Kidney capillary endothelial cell (primary cell): ENCODE data around the gene GCK.
"Not testable (repeated sequence)": the region's sequence is repeated elsewhere in the genome, so short reads cannot be mapped to it uniquely, and the experiment has no call there.

Experiments
- DNase-seq: peaks from one replicate; pipeline ENCODE4 v3.0.0-alpha.2; 2018; ENCODE audit warnings: low spot score

Gene GCK

DNA sequence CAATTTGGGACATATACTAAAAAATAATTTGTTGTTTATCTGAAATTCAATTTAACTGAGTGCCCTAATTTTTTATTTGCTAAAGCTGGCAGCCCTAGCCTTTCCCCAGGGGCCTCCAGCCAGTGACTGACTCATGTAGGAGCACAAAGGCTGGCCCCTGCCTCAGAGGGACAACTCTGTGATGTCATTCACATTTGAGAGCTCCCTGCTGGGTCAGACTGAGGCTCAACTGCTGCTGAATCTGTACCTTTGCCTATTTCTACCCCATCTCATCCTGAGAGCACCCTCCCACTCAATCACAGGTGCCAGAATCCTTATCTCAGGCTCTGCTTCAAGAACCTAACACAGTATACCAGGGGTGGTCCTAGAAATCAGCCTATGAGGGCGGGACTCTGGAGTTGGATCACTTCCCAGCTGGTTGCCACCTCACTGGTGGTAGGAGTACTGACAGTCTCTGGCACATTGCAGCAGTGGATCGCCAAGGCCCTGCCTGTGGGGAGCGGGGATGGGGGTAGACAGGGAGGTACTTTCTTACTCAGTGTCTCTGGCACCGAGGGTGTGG, 11.6 kb downstream of the GCK start:
- DNase-seq, result no peak

DNA sequence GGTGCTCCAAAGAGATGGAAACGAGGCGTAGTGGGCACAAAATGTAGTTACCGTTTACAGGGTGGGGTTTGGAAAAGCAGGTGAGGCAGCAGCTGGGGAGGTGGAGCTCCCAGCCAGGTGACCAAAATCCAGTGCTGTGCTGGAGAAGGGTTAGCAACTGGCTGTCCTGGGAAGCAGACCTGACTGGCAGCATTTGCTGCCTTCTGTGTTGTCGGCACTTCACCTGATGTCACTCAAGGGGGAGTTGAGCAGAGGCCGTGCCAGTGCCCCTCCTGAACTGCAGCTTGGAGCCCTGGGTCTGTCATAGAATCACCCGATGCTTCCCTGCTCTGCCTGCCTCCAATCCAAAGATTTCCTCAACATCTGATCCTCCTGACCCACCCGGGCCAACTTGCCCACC, 12.8 kb downstream of the GCK start:
- DNase-seq, result no peak

DNA sequence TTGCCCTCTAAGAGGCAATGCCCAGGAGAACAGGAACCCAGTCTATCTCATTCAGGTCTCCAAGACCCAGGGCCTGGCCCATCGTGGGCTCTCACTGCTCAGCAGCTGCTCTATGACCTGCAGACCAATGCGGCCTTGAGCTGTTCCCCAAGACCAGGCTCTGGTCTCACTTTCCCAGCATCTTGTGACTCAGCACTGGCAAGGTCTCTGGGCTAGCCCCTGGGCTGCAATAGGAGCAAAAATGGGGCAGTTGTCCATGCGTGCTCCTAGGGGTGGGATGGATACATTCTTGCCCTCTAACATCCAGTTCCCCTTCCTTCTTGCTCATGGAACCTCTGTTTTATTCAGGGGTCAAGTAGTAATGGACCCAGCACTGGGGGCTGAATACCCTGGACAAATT, 13.5 kb downstream of the GCK start:
- no peak for DNase-seq

DNA sequence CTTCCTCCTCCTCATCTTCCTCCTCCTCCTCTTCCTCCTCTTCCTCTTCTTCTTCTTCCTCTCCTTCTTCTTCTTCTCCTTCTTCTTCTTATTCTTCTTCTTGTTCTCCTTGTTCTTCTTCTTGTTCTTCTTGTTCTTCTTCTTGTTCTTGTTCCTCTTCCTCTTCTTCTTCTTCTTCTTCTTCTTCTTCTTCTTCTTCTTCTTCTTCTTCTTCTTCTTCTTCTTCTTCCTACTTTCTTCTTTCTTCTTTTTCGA, 14.6 kb downstream of the GCK start:
- DNase-seq, result not testable (repeated sequence)

DNA sequence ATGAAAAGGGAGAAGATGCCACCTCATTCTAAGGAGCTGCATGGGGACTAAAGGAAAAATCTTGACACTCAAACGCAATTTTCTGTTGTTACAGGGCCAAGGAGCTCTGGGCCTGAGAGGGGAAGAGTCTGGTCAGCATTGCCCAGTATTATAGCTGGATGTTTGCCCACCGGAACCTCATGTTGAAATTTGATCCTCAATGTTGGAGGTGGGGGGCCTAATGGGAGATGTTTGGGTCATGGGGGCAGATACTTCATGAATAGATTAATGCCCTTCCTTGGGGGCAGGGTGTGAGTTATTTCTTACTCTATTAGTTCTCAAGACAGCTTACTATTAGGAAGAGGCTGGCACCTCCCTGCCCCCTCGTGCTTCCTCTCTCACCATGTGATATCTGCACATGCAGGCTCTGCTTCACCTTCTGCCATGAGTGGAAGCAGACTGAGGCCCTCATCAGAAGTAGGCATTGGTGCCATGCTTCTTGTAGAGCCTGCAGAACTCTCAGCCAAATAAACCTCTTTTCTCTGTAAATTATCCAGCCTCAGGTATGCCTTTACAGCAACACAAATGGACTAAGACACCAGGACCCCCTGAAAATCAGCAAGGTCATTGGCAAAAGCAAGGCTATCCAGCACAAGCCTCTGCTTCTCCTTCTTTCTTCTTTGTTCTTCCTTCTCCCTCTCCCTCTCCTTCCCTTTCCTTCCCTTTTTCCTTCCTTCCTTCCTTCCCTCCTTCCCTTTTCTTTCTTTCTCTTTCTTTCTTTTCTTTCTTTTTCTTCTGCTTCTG, 15.1 kb downstream of the GCK start:
- DNase-seq, result no peak

DNA sequence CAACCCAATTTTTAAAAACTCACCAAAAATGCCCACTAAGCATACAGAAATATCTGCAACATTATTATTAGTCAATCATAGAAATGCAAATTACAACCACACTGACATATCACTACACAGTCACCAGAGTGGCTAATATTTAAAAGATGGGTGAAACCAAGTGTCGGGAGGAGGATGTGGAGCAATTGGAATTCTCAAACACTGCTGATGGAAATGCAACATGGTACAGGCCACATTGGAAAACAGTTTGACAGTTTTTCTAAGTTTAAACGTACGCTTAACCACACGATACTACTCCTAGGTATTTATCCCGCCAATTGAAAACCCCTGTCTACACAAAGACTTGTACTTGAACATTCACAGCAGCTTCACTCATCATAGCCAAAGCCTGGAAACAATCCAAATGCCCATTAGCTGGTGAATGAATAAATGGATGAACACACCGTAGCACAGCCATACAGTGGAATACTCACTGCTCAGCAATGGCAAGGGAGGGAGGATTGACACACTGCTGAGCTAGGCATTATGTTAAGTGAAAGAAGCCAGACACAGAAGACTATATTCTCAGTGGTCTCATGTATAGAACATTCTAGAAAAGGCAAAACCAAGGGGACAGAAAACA, 16.3 kb downstream of the GCK start:
- no peak for DNase-seq

DNA sequence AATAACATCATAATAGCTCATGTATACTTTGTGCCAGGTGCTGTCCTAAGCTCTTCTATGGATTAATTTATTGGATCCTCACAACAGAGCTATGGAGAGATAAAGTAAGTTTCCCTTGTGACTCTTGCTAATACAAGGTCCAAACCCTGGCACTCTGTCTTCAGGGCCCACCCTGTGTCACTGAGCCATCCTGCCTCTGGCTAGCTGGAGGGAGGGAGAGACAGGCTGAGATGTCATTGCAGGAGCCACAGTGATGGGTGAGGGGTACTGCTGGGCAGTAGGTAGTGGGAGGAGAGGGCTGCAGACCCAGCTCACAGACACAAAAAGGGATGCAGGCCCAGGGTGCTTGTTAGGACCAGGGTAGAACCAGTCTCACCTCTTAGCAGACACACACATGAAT, 16.9 kb downstream of the GCK start:
- DNase-seq, result no peak

DNA sequence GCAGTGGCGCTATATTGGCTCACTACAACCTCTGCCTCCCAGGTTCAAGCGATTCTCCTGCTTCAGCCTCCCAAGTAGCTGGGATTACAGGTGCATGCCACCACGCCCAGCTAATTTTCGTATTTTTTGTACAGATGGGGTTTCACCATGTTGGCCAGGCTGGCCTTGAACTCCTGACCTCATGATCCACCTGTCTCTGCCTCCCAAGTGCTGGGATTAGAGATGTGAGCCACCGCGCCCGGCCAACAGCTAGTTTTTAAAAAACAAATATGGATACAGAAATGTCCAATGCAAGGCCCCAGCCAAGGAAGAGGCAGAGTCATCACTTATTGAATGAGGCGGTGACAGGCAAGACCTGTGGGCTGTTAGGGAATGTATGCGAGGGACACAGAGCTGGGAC, 17.3 kb downstream of the GCK start:
- DNase-seq, result not testable (repeated sequence)

DNA sequence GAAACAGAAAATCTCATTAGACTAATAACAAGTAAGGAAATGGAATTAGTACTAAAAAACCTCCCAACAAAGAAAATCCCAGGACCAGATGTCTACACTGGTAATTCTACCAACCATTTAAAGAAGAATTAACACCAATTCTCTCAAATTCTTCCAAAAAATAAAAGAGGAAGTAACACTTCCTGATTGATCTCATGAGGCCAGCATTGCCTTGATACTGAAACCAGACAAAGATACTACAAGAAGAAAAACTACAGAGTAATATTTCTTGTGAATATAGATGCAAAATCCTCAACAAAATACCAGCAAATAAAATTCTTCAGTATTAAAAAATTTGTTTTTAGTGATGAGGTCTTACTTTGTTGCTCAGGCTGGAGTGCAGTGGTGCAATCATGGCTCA, 21.3 kb downstream of the GCK start:
- DNase-seq, result no peak

DNA sequence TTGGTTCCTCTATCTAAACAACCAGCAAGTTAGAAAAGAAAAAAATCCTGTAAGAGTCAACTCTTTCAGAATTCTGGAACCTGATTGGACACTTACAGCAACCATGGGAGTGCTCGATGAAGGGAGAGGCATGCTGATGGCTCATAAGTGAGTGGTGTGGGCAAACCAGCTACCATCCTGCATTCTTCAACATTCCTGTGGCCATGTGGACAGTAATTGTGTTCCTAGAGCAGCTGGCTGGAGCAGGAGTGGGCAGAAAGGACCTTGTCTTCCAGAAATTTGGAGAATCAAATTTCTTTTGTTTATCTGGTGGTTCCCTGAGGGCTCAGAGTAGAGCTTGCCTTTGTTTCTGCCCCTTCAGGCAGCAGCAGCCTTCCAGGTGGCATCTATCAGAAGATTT, 25.6 kb downstream of the GCK start:
- DNase-seq, result no peak

DNA sequence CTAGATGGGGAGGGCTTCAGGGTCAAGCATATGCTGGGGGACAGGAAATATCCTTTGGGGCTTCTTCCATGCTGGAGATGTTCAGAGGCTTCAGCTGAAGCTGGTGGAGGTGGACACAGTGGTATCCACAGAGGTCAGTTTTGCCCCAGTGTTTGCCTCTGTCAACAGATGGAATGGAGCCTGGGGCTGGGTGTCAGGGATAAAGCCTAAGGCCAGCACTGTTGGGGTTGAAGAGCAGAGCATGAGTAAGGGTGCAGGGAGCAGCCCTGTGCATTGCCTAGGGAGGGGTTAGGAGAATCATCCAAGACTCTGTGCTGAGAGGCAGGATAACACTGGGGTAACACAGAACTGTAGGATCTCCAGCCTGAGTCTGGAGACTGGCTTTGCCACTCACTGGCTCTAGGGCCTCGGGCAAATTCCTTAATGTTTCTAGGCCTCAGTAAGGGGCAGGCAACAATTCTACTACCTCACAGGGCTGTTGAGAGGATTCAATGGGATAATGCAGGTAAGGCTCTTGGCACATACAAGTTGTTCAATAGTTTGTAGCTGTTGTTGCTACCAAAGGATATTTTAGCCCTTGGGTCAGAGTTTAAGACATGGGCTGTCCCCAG, 26.3 kb downstream of the GCK start:
- DNase-seq, result no peak

DNA sequence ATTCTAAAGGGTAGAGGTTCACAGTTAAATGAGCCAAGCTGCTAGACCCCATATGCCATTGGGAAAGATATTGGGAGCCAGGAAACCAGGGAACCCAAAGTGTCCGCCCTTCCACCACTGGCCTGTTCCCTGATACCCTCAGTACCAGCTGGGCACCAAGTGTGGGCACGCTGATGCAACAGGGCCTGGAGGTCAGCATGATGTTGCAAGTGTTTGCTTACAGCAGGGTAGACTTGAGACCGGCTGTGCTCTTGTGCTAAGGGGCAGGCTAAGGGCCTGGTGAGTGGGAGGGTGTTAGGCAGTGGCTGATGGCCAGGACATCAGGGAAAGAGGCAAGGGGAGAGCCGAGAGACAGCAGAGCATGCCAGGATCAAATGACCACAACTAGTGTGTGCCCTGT, 27.1 kb downstream of the GCK start:
- no peak for DNase-seq

DNA sequence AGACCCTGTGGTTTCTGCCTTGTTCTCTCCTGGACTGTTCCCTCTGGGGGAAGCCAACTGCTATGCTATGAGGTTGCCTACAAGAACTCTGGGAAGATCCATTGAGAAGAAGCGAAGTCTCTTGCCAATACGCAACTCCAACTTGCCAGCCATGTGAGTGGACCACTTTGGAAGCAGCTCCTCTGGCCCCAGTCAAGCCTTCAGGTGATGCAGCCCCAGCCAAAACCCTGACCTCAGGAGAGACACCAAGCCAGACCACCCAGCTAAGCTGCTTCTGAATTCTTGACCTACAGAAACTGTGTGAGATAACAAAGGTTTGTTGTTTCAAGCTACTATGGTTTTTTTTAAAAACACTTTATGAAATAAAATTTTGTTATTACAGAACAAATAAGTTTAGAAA, 27.9 kb downstream of the GCK start:
- no peak for DNase-seq

DNA sequence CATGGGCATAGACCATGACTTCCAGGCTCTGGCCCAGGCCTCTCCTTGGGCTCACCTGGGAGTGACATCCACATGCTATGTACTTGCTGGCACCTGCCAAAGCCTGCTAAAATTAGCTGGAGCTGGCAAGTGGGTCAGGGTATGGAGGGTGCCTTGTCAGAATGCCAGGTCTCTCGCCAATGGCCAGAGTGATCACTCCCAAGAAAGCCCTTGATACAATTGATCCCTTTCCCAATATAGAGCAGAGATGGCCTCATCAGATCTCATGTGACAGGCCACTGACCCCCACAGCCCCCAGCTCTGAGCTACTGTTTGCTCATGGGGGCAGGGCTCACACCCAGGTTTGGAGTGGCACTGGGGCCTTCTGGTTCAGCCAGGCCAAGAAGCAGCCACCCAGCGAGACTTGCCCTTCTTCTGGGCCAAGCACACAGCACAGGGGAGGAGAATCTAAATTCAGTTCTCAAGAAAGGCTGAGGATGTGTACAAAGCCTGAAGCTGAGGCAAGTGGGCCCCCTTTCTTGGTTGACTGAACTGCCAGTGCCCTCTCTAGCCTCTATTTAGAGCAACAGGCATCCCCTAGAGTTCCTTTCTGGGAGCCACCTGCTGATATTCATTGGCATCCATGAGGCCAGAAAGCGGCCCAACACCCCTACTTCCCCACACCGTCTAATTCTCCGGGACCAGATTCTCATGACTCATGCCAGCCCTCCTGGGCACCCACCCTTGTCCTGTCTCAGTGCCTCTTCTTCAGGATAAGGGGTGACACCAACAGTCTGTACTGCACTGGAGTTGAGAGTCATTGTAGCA, 29.2 kb downstream of the GCK start:
- no peak for DNase-seq

DNA sequence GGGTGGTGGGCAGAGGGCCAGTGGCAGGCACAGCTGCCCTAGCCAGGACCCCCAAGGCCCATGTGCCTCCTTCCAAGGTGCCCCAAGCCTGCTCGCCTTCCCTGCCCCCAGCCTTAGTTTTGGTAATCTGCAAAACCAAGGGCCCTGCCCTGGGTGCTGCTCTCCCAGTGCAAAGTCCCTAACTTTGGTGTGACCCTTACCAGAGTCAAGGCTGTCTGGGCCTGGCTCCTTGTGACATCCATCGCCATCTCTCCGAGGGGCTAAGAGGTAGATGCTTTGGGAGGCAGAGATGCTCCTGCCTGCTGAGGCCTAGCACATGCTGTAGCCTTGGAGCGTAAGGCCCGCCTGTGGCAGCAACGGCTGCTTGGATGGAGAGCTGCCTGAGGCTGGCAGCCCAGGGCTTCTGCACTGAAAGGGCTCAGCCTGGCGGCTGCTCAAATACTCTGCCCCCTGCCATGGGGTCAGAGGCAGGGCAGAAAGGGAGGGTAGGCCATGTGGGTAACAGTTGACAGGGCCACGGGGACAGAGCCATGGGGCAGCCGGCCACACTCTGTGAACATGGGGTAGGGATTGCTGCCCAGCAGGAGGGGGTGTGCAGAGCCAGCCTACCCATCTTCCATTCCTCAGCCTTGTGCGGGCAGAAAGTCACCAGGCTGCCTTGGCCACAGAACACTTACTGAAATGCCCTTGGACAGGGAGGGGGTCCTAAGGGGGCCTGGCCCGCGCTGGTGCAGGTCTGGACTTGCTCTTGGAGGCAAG, 30.2 kb downstream of the GCK start:
- DNase-seq, result no peak

DNA sequence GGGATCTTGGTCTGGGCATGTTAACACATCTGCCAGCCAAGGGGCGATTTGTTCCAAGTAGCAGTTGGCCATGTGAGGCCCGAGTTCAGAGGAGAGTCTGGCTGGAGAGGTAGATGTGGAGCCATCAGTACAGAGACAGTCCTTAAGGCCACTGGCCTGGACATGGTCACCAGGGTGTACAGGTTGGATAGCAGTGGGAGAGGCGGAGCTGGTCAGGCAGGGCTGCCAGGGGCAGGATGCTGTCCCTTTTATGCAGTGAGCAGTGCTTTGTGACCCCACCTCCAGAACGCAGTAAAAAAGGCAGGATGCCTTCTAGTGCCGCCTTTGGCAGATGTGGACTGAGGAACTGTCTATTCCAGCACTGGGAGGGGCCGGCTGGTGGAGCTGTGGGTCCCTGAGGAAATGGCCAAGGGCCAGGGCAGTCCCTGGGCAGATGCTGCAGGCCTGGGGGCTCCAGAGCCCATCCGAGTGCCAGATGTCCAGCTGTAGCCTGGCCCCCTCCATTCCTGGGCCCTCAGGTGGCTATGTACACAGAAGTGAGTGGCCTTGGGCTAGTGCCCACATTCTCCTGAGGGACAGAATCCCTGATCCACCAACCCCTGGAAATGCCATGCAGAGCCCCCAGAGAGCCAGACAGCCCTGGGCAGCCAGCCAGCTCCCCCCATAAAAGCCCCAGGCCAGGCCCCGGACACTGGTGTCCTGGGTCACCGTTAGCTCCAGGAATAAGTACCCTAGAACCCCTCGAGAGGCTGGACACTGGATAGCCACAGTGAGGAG, 31.0 kb downstream of the GCK start:
- no peak for DNase-seq

DNA sequence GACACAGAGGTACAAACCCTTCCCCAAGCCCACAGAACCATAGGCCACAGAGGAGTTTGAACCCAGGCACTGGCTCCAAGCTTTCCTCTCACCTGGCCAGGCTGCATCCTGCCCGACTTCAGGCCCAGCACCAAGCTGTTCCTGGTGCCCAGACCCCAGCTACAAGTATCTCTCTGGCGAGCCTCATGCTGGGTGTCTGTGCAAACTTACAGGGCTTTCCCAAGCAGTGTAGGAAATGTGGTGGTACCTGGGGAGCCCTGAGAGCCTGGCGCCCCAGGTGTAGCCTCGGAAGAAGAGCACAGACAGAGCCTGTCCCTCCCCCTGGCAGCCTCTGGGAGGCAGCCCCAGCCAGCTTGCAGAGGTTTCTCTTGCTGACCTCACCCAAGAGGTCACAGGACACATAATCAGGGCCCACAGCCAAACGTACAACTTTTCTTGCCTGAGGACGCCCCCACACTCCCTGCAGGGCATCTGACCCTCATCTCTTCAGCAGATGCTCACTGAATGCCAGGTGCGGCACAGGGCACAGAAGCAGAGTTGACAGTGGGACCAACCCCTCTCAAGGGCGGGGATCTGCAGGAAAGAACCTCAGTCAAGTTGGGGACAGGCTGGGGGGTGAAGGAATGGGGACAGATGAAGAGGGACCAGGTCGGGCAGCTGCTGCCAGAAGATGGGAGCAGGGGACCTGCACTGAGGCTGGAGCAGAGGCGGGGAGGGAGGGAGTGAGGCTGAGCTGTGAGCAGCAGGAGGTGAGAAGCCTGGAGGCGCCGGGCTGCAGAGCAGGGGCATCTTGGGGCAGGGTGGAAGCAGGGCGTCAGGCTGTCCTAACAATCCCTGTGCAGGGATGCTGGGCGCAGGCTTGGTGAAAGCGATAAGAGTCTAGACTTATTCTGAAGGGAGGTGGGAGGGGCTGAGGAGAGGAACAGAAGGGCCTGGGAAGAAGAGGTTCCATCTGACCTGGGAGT, 31.8 kb downstream of the GCK start:
- DNase-seq, result no peak

DNA sequence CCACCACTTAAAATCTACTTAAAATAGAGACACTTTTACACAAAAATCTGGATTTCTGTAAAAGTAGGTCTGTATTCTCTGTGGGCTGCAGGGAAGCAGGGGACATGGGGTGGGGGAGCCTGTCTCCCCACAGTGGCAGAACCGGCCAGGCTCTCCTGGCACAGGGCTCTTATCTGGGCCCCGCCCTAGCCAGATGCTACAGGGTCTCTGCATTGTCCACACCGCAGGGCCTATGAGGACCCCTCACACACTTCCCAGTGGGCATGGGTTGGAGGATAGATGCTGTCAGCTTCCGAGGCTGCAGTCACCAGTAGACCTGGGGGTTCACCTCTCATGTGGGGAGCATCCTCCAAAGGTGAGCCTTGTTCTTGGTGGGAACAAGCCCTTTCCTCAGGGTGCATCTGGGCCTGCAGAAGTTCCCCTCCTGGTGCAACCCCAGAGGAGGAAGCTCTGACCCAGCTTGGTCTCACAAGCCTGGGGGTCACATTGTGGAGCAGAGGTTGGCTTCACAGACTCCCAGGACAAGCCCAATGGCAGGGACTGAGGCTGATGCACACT, 32.7 kb downstream of the GCK start:
- no peak for DNase-seq
